ENCODE results near the gene SRPX2.

SRPX2 gene

GRCh38 chrX:100643956-100644860 lies at the start of gene SRPX2:
SRPX2 (plus strand) TSS chrX:100644199; CDS start chrX:100646323, 2,124 bp downstream.
- Histone ChIP-seq H3K27me3 (ENCODE audit: insufficient read depth, low read depth) (no peaks in the 10 kb centered on the region), H3K4me1 (ENCODE audit: low read depth, poor library complexity, severe bottlenecking) (no peaks in the 10 kb centered on the region), H3K27ac (no peak within 1 kb of the TSS), H3K4me3 (IDR thresholded peaks at IDR 0.05; ENCODE audit: insufficient read depth, low read depth, low read length) (no peak within 1 kb of the TSS), H2AFZ (ENCODE audit: low read depth) (no peak within 1 kb of the TSS), H3K36me3 (ENCODE audit: insufficient read depth) (no peaks in the 10 kb centered on the region), H3K9ac (no peak within 1 kb of the TSS), H3K79me2 (ENCODE audit: insufficient read depth, low read depth) (no peaks in the 10 kb centered on the region), H4K20me1 (ENCODE audit: insufficient read depth) (no peaks in the 10 kb centered on the region), H3K4me2 (no peak within 1 kb of the TSS)
- TF ChIP-seq CTCF (conservative IDR thresholded peaks at IDR 0.05; ENCODE audit: low read depth, low read length) = no peak

- H4K20me1 ChIP-seq (ENCODE audit: insufficient read depth) = no peaks in the 10 kb centered on the region
- H3K4me3 ChIP-seq (IDR thresholded peaks at IDR 0.05; ENCODE audit: insufficient read depth, low read depth, low read length) = no peak overlapping the region
- TF ChIP-seq CTCF (conservative IDR thresholded peaks at IDR 0.05; ENCODE audit: low read depth, low read length) = no peak
- no peaks in the 10 kb centered on the region for H3K79me2 ChIP-seq (ENCODE audit: insufficient read depth, low read depth)
- no peaks in the 10 kb centered on the region for H3K36me3 ChIP-seq (ENCODE audit: insufficient read depth)
- no peak overlapping the region for H3K27ac ChIP-seq
- no peak overlapping the region for H3K9ac ChIP-seq
- H3K4me2 ChIP-seq = no peak overlapping the region
- no peak overlapping the region for H2AFZ ChIP-seq (ENCODE audit: low read depth)
- H3K4me1 ChIP-seq (ENCODE audit: low read depth, poor library complexity, severe bottlenecking) = peaks cover 13% of the 10 kb centered on the region
- H3K27me3 ChIP-seq (ENCODE audit: insufficient read depth, low read depth) = no peaks in the 10 kb centered on the region
These were observed 47.4 kb upstream of the SRPX2 start for GRCh38 chrX:100596601-100597000.

- H3K36me3 ChIP-seq (ENCODE audit: insufficient read depth) = no peaks in the 10 kb centered on the region
- no peaks in the 10 kb centered on the region for H3K79me2 ChIP-seq (ENCODE audit: insufficient read depth, low read depth)
- TF ChIP-seq CTCF (conservative IDR thresholded peaks at IDR 0.05; ENCODE audit: low read depth, low read length) = no peak
- no peak overlapping the region for H2AFZ ChIP-seq (ENCODE audit: low read depth)
- no peak overlapping the region for H3K4me3 ChIP-seq (IDR thresholded peaks at IDR 0.05; ENCODE audit: insufficient read depth, low read depth, low read length)
- H3K4me2 ChIP-seq = no peak overlapping the region
- H3K27ac ChIP-seq = no peak overlapping the region
- no peaks in the 10 kb centered on the region for H4K20me1 ChIP-seq (ENCODE audit: insufficient read depth)
- no peak overlapping the region for H3K9ac ChIP-seq
- peaks cover 13% of the 10 kb centered on the region for H3K4me1 ChIP-seq (ENCODE audit: low read depth, poor library complexity, severe bottlenecking)
- no peaks in the 10 kb centered on the region for H3K27me3 ChIP-seq (ENCODE audit: insufficient read depth, low read depth)
These were observed 44.5 kb upstream of the SRPX2 start for GRCh38 chrX:100599456-100599855.

GRCh38 chrX:100600340-100600739 lies 43.7 kb upstream of the SRPX2 start:
- H2AFZ ChIP-seq (ENCODE audit: low read depth) = peak overlapping the region; percentile 15; the same call in 1 of the 2 replicates
- no peak overlapping the region for H3K4me3 ChIP-seq (IDR thresholded peaks at IDR 0.05; ENCODE audit: insufficient read depth, low read depth, low read length)

More at GRCh38 chrX:100600340-100600739, 43.7 kb upstream of the SRPX2 start:
- Histone ChIP-seq H3K27ac (no peak overlapping the region), H3K4me1 (ENCODE audit: low read depth, poor library complexity, severe bottlenecking) (peaks cover 13% of the 10 kb centered on the region), H3K27me3 (ENCODE audit: insufficient read depth, low read depth) (no peaks in the 10 kb centered on the region), H3K36me3 (ENCODE audit: insufficient read depth) (no peaks in the 10 kb centered on the region), H4K20me1 (ENCODE audit: insufficient read depth) (no peaks in the 10 kb centered on the region), H3K79me2 (ENCODE audit: insufficient read depth, low read depth) (no peaks in the 10 kb centered on the region), H3K4me2 (peak overlapping the region; percentile 40), H3K9ac (no peak overlapping the region)
- TF ChIP-seq CTCF (conservative IDR thresholded peaks at IDR 0.05; ENCODE audit: low read depth, low read length) = no peak

Measured in KMS-11 (cell line).